NCI-H226 (cell line): ENCODE results near the gene OR2AG1.
"Not testable (repeated sequence)": the region's sequence is repeated elsewhere in the genome, so short reads cannot be mapped to it uniquely, and the experiment has no call there.

Experiments
- DNase-seq: peaks from one replicate; pipeline ENCODE4 v3.0.0-alpha.2; 2015

The OR2AG1 gene

DNA sequence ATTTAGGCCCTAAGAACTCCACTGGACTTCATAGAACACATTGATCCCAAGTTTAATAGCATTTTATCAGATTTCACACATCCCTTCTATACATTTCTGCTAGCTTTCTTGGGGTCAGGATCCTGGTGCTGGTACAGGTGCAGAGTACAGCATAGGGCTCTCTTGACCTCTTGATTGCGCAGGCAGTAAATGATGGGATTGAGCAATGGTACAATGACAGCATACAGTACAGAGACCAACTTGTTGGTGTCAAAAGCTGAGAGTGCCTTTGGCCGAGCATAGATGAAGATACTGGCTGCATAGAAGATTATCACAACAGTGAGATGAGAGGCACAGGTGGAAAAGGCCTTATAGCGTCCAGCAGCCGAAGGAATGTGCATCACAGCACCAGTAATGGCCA, 11.8 kb downstream of the OR2AG1 start:
- DNase-seq: no peak

DNA sequence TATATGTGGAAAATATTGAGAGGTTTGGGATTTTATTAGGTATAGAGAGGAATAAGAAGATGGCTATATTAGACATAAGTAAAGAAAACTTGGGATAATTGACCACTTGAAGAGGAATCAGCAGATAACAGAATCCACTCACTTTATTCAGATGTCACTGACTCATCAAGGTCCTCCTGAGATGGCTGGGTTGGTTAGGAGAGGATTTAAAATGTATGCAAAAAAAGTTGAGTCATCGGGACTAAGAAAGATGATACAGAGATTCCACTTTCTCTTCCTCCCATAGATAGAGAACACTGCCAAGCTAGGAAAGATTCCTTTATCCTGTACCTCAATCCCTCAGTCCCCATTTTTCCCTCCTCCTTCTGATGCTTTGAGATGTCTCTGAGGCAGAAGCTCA, 16.6 kb downstream of the OR2AG1 start, which contains the start of gene OR6A2:
Gene OR6A2 (minus strand): TSS at position 288 of the 400 bp plus-strand sequence. CDS start 3,981 bp downstream, outside the sequence.
- DNase-seq: no peak

DNA sequence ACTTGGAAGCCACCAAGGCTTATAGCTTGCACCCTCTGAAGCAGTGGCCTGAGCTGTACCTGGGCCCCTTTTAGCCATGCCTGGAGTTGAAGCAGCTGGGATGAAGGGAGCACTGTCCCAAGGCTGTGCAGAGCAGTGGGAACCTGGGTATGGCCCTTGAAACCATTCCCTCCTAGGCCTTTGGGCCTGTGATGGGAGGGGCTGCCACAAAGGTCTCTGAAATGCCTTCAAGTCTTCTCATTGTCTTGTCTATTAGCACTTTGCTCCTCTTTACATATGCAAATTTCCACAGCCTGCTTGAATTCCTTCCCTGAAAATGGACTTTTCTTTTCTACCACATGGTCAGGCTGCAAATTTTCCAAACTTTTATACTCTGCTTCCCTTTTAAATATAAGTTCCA, 18.3 kb downstream of the OR2AG1 start:
- not testable (repeated sequence) for DNase-seq

DNA sequence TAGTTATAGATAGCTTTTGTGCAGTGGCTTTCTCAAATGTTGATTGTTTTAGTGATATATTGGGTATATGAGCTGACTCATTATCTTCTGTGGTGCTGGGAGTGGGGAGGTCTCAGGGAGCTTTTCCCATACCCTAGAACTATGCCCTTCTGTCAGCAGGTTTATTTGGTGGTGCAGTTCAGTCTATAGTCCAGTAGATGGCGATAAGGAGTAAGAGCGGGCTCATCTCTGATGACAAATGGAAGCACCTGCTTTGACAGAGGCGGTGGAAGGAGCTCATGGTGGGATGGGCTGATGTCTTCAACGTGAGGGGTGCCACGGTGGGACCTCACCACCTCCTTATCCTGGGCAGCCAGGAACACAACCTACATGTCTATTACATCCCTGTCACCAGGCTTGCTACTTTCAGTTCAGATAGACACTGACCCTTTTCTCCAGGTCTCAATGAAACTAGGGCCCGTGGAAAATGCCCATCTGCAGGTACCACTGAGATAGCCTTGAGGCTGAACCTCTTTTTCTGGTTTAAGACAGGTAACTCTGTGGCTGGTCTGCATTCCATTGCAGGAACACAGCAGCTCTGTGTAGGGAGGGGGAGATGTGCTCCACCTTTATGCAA, 29.7 kb downstream of the OR2AG1 start:
- peak; percentile 19 for DNase-seq

DNA sequence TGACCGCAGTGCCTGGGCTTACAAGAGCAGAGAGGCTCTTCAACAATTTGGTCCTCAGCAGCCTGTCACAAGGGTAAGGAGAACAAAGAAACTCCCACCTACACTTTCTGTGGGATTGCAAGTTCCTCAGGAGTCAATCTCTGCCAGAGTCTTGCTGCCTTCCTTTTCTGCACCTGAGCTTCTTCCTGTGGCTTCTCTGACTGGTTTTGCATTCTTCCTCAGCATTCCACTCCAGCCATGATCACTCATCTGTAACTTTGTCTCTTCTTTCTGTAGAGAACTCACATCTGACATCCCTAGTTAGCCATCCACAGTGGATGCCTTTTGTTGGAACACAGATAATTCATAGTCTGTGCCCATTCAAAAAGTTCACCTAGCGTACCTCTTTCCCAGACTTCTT, 30.8 kb downstream of the OR2AG1 start:
- no peak for DNase-seq

DNA sequence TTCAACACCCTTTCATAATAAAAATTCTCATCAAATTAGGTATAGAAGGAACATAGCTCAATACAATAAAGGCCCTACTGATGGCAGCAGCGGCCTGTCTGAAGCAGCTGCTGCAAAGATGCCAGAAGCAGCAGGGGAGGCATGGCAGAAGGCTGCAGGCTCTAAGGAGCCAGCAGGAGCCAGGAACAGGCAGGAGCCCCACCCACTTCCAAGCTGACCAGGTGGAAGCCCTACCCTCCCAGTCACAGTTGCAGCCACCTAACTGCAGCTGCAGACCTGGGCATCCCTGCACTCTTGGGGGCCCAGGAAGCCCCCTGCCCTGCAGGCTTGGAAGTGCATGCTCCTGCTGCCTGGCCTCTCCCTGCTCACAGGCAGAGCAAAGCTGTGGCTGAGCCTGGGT, 34.9 kb downstream of the OR2AG1 start:
- no peak for DNase-seq

DNA sequence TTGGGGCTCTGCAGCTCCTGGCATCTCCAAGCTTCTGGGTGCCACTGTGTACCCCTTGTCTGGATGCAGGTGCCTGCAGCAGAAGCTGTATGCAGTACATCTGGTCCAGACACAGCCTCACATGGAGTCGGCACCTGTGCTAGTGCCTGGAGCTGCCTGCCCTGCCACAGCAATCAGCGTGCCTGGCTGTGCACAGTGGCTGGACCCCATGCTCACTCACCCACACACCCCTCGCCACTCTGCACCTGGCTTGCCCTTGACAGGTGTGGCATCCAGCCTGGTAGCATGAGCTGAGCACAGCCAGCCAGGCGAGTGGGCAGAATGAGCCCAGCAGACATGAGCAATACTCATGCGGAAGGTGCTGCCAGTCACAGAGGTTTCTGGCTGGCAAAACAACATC, 36.1 kb downstream of the OR2AG1 start:
- no peak for DNase-seq

DNA sequence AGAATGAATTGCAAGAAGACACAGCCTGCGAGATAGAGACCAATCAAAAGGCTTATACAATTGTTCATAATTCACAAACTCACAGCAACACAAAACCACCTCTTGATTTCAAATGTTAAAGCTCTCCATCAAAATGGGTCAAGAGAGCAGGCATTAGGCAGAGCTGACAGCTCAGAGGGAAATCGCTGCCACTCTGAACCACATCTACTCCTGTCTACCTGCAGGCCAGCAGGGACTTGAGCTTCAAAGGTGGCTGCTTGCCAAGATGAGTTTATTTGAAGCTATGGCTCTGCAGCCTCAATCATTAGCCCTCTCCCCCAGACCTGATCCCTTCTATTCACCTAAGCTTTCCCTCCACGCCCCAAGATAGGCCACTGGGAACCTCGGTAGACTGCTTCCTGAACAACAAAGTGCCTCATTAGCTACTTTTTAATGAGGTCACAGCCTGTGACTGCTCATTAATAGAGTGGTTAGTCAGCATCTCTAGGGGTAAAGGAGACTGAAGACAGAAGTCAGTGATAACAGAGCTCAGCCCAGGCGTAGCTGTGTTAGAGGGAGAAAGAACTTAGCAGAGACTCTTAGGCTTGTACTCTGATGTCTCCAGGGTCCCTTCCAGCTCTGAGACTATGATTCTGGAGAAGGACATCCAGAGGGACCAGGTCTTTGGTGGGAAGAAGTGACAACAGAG, 41.5 kb downstream of the OR2AG1 start:
- DNase-seq: no peak

DNA sequence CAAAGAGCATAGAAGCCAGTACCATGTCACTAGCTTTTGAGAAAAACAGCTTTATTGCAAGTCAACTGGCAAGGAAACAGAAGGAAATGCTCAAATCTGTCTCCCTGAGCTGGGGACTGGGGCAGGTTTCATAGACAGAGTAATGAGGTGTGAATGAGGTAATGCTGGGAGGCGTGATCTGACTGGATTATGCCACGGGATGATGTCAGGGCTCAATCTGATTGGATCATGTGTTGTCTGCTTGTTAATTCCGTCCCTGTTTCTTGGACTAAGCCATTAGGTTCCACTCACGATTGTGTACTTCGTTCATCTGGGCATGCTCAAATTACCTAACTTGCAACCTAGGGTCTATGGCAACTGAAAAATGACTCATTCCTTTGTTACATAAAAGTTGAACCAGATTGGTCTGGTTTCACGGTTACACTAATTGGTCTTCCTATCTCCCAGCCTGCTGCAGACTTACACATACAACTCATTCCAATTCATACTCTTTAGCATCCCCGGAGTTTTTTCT, 42.5 kb downstream of the OR2AG1 start:
- no peak for DNase-seq

DNA sequence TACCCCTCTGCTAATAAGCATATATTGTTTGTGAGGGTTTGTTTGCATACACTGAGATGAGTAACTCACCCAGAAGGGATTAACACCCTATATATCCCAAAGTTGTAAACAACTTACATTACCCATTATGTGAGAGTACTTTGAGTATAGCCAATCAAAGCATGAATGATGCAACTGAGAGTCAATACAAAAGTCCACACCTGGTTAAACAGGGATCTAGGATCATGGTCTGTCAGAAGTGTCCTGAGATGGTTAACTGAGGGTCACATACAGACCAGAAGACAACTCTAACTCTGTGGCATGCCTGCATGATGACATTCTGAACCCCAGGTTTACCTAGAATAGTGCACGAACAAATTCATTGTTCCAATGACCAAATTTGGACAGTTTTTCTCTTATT, 45.3 kb downstream of the OR2AG1 start:
- DNase-seq: no peak

DNA sequence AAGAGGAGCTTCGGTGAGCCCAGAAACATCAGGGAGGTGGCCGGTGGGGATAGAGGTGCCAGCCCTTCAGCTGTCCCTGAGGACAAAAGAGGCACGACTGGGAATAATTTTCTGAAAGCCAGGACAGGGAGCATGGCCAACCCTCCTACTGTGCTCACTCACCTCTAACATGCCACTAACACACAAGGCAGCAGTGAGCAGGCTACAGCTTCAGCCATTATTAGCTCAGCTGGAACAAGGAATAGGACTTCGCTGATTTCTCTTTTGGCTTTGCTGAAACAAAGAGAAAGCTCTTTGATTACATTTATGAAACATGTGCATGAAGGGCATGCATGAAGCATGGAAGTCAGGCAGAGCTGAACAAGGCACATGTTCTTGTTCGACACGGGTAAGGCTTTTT, 50.5 kb downstream of the OR2AG1 start:
- no peak for DNase-seq

DNA sequence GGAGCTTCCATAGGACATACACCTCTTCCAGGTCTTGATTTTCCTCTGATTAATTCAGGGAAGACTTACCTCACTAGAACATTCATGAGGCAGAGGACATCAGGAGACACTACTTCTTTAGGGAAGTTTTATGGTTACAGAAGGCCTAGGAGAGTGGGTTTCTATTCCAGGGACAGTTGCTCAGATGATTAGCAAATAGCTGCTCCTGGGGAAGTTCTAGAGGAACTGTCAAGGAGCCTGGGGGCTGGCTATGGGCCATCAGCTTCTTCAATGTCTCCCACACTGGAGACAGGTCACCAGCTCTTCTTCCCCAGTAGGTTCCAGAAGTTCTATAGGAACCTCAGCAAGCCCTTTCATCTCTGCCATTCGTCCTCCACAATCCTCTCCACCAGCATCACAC, 51.2 kb downstream of the OR2AG1 start:
- DNase-seq: no peak
